ENCODE measurements around the gene COX7B2.

Gene COX7B2

GRCh38 chr4:46830971-46831454 is 78.0 kb downstream of the COX7B2 start:
- Histone ChIP-seq H3K4me2 (ENCODE audit: low read length) (no peak overlapping the region), H3K18ac (ENCODE audit: low read length) (no peak overlapping the region), H3K4ac (ENCODE audit: low read depth, low read length) (no peak overlapping the region), H3K79me2 (ENCODE audit: control insufficient read depth, insufficient read depth, low read length) (no peaks in the 10 kb centered on the region), H2AK5ac (ENCODE audit: low read length) (no peak overlapping the region), H2BK15ac (replicated peaks; ENCODE audit: low read depth) (no peak overlapping the region), H3K36me3 (ENCODE audit: control insufficient read depth, insufficient read depth, low read length) (no peaks in the 10 kb centered on the region), H3K9ac (ENCODE audit: low read length) (no peak overlapping the region), H4K8ac (ENCODE audit: low read depth, low read length) (no peak overlapping the region), H3K27ac (ENCODE audit: low read depth, low read length) (no peak overlapping the region), H2BK5ac (ENCODE audit: low read length) (no peak overlapping the region), H3K79me1 (ENCODE audit: low read length) (no peaks in the 10 kb centered on the region), H3K56ac (ENCODE audit: low read length) (no peak overlapping the region), H4K5ac (ENCODE audit: low read length) (no peak overlapping the region), H3K4me3 (ENCODE audit: low read length) (no peak overlapping the region), H3K23ac (ENCODE audit: low read length) (no peak overlapping the region), H3K4me1 (ENCODE audit: control insufficient read depth, low read depth, low read length) (no peaks in the 10 kb centered on the region), H2BK120ac (ENCODE audit: low read depth, low read length) (no peak overlapping the region), H3K27me3 (ENCODE audit: insufficient read depth, low read length, poor library complexity) (no peaks in the 10 kb centered on the region)
- no peak for DNase-seq
- no CpG with 5 or more reads among the region's 24 CpGs for WGBS (ENCODE audit: extremely low coverage, insufficient coverage, low lambda C conversion rate)

GRCh38 chr4:46820154-46820553 is 88.9 kb downstream of the COX7B2 start:
- Histone ChIP-seq H3K27me3 (ENCODE audit: insufficient read depth, low read length, poor library complexity) (no peaks in the 10 kb centered on the region), H3K79me2 (ENCODE audit: control insufficient read depth, insufficient read depth, low read length) (no peaks in the 10 kb centered on the region), H2AK5ac (ENCODE audit: low read length) (no peak overlapping the region), H3K79me1 (ENCODE audit: low read length) (no peaks in the 10 kb centered on the region), H3K18ac (ENCODE audit: low read length) (no peak overlapping the region), H2BK15ac (replicated peaks; ENCODE audit: low read depth) (no peak overlapping the region), H3K27ac (ENCODE audit: low read depth, low read length) (no peak overlapping the region), H3K36me3 (ENCODE audit: control insufficient read depth, insufficient read depth, low read length) (no peaks in the 10 kb centered on the region), H3K9ac (ENCODE audit: low read length) (no peak overlapping the region), H4K8ac (ENCODE audit: low read depth, low read length) (no peak overlapping the region), H2BK120ac (ENCODE audit: low read depth, low read length) (no peak overlapping the region), H3K4me2 (ENCODE audit: low read length) (no peak overlapping the region), H3K4me1 (ENCODE audit: control insufficient read depth, low read depth, low read length) (no peaks in the 10 kb centered on the region), H4K5ac (ENCODE audit: low read length) (no peak overlapping the region), H2BK5ac (ENCODE audit: low read length) (no peak overlapping the region), H3K4me3 (ENCODE audit: low read length) (no peak overlapping the region), H3K4ac (ENCODE audit: low read depth, low read length) (no peak overlapping the region), H3K23ac (ENCODE audit: low read length) (no peak overlapping the region), H3K56ac (ENCODE audit: low read length) (no peak overlapping the region)
- no peak for DNase-seq
- no CpG with 5 or more reads among the region's 6 CpGs for WGBS (ENCODE audit: extremely low coverage, insufficient coverage, low lambda C conversion rate)

DNA sequence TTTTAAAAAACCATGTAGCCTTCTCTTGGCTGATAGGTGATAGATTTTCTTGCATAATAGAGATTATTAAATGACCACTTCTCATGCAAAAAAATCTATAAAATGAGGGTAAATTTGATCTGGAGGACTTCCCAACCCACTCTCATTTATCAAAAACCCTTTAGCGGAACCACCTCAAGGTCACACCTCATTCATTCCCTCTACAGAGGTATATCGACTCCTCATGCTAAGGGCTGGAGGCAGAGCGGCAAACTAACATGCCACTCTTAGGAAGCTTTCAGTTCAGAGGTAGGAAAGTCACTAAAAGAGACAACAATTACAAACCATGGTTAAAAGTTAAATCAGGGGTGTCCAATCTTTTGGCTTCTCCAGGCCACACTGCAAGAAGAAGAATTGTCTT is 90.0 kb downstream of the COX7B2 start:
- no peak overlapping the region for H3K4me2 ChIP-seq (ENCODE audit: low read length)
- no peak overlapping the region for H2BK5ac ChIP-seq (ENCODE audit: low read length)
- H3K36me3 ChIP-seq (ENCODE audit: control insufficient read depth, insufficient read depth, low read length) = no peaks in the 10 kb centered on the region
- no peak overlapping the region for H4K8ac ChIP-seq (ENCODE audit: low read depth, low read length)
- H2BK120ac ChIP-seq (ENCODE audit: low read depth, low read length) = no peak overlapping the region
- no peak overlapping the region for H3K23ac ChIP-seq (ENCODE audit: low read length)
- H3K4me3 ChIP-seq (ENCODE audit: low read length) = no peak overlapping the region
- no peaks in the 10 kb centered on the region for H3K79me1 ChIP-seq (ENCODE audit: low read length)
- no peaks in the 10 kb centered on the region for H3K79me2 ChIP-seq (ENCODE audit: control insufficient read depth, insufficient read depth, low read length)
- H3K56ac ChIP-seq (ENCODE audit: low read length) = no peak overlapping the region
- H3K27me3 ChIP-seq (ENCODE audit: insufficient read depth, low read length, poor library complexity) = no peaks in the 10 kb centered on the region
- H3K4ac ChIP-seq (ENCODE audit: low read depth, low read length) = no peak overlapping the region
- no peaks in the 10 kb centered on the region for H3K4me1 ChIP-seq (ENCODE audit: control insufficient read depth, low read depth, low read length)
- H3K9ac ChIP-seq (ENCODE audit: low read length) = no peak overlapping the region
- WGBS (ENCODE audit: extremely low coverage, insufficient coverage, low lambda C conversion rate) = no CpG with 5 or more reads among the region's 3 CpGs
- no peak overlapping the region for H4K5ac ChIP-seq (ENCODE audit: low read length)
- H3K18ac ChIP-seq (ENCODE audit: low read length) = no peak overlapping the region
- H3K27ac ChIP-seq (ENCODE audit: low read depth, low read length) = no peak overlapping the region
- no peak overlapping the region for H2BK15ac ChIP-seq (replicated peaks; ENCODE audit: low read depth)
- DNase-seq = no peak
- no peak overlapping the region for H2AK5ac ChIP-seq (ENCODE audit: low read length)

GRCh38 chr4:46818604-46819003 is 90.4 kb downstream of the COX7B2 start:
- no peaks in the 10 kb centered on the region for H3K4me1 ChIP-seq (ENCODE audit: control insufficient read depth, low read depth, low read length)

GRCh38 chr4:46817806-46818205 is 91.2 kb downstream of the COX7B2 start:
- Histone ChIP-seq H3K27me3 (ENCODE audit: insufficient read depth, low read length, poor library complexity) (no peaks in the 10 kb centered on the region), H2BK120ac (ENCODE audit: low read depth, low read length) (no peak overlapping the region), H2BK15ac (replicated peaks; ENCODE audit: low read depth) (no peak overlapping the region), H3K4me2 (ENCODE audit: low read length) (no peak overlapping the region), H2AK5ac (ENCODE audit: low read length) (no peak overlapping the region), H4K5ac (ENCODE audit: low read length) (no peak overlapping the region), H3K4me3 (ENCODE audit: low read length) (no peak overlapping the region), H3K23ac (ENCODE audit: low read length) (no peak overlapping the region), H3K27ac (ENCODE audit: low read depth, low read length) (no peak overlapping the region), H3K4ac (ENCODE audit: low read depth, low read length) (no peak overlapping the region), H2BK5ac (ENCODE audit: low read length) (no peak overlapping the region), H3K56ac (ENCODE audit: low read length) (no peak overlapping the region), H3K9ac (ENCODE audit: low read length) (no peak overlapping the region), H3K4me1 (ENCODE audit: control insufficient read depth, low read depth, low read length) (no peaks in the 10 kb centered on the region), H3K18ac (ENCODE audit: low read length) (no peak overlapping the region), H3K79me1 (ENCODE audit: low read length) (no peaks in the 10 kb centered on the region), H3K79me2 (ENCODE audit: control insufficient read depth, insufficient read depth, low read length) (no peaks in the 10 kb centered on the region), H3K36me3 (ENCODE audit: control insufficient read depth, insufficient read depth, low read length) (no peaks in the 10 kb centered on the region), H4K8ac (ENCODE audit: low read depth, low read length) (no peak overlapping the region)
- no peak for DNase-seq
- WGBS (ENCODE audit: extremely low coverage, insufficient coverage, low lambda C conversion rate) = no CpG with 5 or more reads among the region's 1 CpG

More at GRCh38 chr4:46818604-46819003, 90.4 kb downstream of the COX7B2 start:
- Histone ChIP-seq H3K18ac (ENCODE audit: low read length) (no peak overlapping the region), H3K27ac (ENCODE audit: low read depth, low read length) (no peak overlapping the region), H3K56ac (ENCODE audit: low read length) (no peak overlapping the region), H4K8ac (ENCODE audit: low read depth, low read length) (no peak overlapping the region), H2BK15ac (replicated peaks; ENCODE audit: low read depth) (no peak overlapping the region), H3K23ac (ENCODE audit: low read length) (no peak overlapping the region), H3K9ac (ENCODE audit: low read length) (no peak overlapping the region), H3K79me1 (ENCODE audit: low read length) (no peaks in the 10 kb centered on the region), H4K5ac (ENCODE audit: low read length) (no peak overlapping the region), H3K36me3 (ENCODE audit: control insufficient read depth, insufficient read depth, low read length) (no peaks in the 10 kb centered on the region), H3K4ac (ENCODE audit: low read depth, low read length) (no peak overlapping the region), H3K4me3 (ENCODE audit: low read length) (no peak overlapping the region), H2AK5ac (ENCODE audit: low read length) (no peak overlapping the region), H3K79me2 (ENCODE audit: control insufficient read depth, insufficient read depth, low read length) (no peaks in the 10 kb centered on the region), H2BK5ac (ENCODE audit: low read length) (no peak overlapping the region), H2BK120ac (ENCODE audit: low read depth, low read length) (no peak overlapping the region), H3K27me3 (ENCODE audit: insufficient read depth, low read length, poor library complexity) (no peaks in the 10 kb centered on the region), H3K4me2 (ENCODE audit: low read length) (no peak overlapping the region)
- no peak for DNase-seq
- no CpG with 5 or more reads among the region's 4 CpGs for WGBS (ENCODE audit: extremely low coverage, insufficient coverage, low lambda C conversion rate)

DNA sequence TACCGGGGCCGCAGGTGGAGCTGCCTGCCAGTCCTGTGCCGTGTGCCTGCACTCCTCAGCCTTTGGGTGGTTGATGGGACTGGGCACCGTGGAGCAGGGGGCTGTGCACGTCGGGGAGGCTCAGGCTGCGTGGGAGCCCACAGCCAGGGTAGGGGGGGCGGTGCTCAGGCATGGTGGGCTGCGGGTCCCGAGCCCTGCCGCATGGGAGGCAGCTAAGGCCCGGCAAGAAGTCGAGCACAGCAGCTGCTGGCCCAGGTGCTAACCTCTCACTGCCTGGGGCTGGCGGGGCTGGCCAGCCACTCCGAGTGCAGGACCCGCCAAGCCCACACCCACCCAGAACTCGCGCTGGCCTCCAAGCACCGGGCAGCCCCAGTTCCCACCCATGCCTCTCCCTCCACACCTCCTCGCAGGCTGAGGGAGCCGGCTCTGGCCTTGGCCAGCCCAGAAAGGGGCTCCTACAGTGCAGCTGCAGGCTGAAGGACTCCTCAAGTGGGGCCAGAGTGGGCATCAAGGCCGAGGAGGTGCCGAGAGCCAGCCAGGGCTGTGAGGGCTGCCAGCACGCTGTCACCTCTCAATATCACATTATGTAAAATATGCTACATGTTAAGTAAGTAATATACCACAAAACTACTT is 104.1 kb downstream of the COX7B2 start:
- H3K79me1 ChIP-seq (ENCODE audit: low read length) = no peaks in the 10 kb centered on the region
- H2BK5ac ChIP-seq (ENCODE audit: low read length) = no peak overlapping the region
- H3K4ac ChIP-seq (ENCODE audit: low read depth, low read length) = no peak overlapping the region
- DNase-seq = no peak
- no peak overlapping the region for H3K9ac ChIP-seq (ENCODE audit: low read length)
- no peak overlapping the region for H3K4me3 ChIP-seq (ENCODE audit: low read length)
- H2BK120ac ChIP-seq (ENCODE audit: low read depth, low read length) = no peak overlapping the region
- H3K23ac ChIP-seq (ENCODE audit: low read length) = no peak overlapping the region
- no peak overlapping the region for H3K18ac ChIP-seq (ENCODE audit: low read length)
- no peak overlapping the region for H2BK15ac ChIP-seq (replicated peaks; ENCODE audit: low read depth)
- no peaks in the 10 kb centered on the region for H3K27me3 ChIP-seq (ENCODE audit: insufficient read depth, low read length, poor library complexity)
- H3K4me2 ChIP-seq (ENCODE audit: low read length) = no peak overlapping the region
- no CpG with 5 or more reads among the region's 24 CpGs for WGBS (ENCODE audit: extremely low coverage, insufficient coverage, low lambda C conversion rate)
- H3K4me1 ChIP-seq (ENCODE audit: control insufficient read depth, low read depth, low read length) = no peaks in the 10 kb centered on the region
- no peak overlapping the region for H4K8ac ChIP-seq (ENCODE audit: low read depth, low read length)
- no peak overlapping the region for H3K56ac ChIP-seq (ENCODE audit: low read length)
- no peak overlapping the region for H4K5ac ChIP-seq (ENCODE audit: low read length)
- H2AK5ac ChIP-seq (ENCODE audit: low read length) = no peak overlapping the region
- no peaks in the 10 kb centered on the region for H3K79me2 ChIP-seq (ENCODE audit: control insufficient read depth, insufficient read depth, low read length)
- no peak overlapping the region for H3K27ac ChIP-seq (ENCODE audit: low read depth, low read length)
- H3K36me3 ChIP-seq (ENCODE audit: control insufficient read depth, insufficient read depth, low read length) = no peaks in the 10 kb centered on the region
